ENCODE measurements around the gene SCN4A.
"Not testable (repeated sequence)": the region's sequence is repeated elsewhere in the genome, so short reads cannot be mapped to it uniquely, and the experiment has no call there.

The SCN4A gene
- 0.12 to 0.17 reads per million in 2 experiments for total RNA-seq

DNA sequence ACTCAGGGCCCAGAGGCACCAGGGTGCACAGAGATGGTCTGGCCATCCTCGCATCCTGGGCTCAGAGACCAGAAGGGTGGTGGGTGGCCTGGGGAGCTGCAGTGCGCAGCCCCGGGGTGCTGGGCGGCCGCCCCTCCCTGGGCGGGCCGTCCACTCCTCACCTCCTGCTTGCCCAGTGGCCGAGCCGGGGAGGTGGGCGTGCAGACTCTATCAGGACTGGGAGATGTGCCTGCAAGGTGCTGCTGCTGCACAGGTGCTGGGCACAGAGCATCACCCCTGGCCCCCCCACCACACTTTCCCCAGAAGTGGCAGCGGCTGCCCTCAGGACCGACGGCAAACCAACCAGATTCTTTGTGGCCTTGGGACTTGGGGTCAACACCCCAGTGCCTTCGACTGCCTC, at the start of gene SCN4A:
TSS of gene SCN4A (minus strand) at position 123 of the 400 bp plus-strand sequence. CDS start at position 46, 77 bp downstream.
- no peak for DNase-seq (ENCODE audit: low read depth)

DNA sequence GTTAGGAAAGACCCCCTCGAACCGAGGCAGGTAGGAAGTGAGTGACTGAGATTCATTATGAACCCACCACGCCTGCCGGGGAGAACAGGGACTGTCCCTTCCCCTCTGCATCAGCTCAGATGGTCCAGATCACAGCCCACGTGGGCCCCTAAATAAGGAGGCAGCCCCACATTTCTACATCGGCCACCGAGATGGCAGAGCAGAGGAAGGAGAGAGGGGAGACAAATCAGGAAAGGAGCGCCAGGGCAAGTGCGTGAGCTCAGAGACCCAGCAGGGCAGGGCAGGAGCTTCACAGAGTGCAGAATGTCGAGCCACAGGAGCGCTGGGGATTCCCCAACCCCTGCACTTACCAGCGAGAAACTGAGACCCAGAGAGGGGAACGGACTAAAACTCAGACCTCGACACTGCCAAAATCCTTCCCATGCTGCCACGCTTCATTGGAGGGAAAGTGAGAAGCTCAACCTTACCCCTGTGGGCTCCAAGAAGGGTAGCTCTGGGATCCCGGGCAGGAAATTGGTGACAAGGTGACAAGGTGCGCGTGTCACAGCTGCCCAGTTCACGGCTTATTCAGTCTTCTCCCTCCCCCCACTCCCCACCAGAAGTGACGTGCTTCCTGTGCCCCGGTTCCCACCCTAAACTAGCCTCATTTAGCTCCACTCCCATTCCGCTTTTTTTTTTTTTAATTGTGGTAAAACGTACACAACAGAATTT, 47.5 kb upstream of the SCN4A start, which contains the start of gene ICAM2:
TSS of gene ICAM2 (minus strand) at position 578 of the 711 bp plus-strand sequence. CDS start 13,942 bp downstream, outside the sequence.
- DNase-seq (ENCODE audit: low read depth), result peak; percentile 91

DNA sequence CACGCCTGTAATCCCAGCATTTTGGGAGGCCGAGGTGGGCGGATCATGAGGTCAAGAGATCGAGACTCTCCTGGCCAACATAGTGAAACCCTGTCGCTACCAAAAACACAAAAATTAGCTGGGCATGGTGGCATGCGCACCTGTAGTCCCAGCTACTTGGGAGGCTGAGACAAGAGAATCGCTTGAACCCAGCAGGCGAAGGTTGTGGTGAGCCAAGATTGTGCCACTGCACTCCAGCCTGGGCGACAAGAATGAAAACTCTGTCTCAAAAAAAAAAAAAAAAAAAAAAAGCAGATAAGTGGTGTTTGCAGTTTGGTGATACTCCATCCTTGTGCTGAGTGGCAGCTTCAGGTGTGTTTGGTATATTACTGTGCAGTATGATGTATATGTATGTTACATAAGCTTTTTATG, 46.8 kb upstream of the SCN4A start:
- not testable (repeated sequence) for DNase-seq (ENCODE audit: low read depth)

DNA sequence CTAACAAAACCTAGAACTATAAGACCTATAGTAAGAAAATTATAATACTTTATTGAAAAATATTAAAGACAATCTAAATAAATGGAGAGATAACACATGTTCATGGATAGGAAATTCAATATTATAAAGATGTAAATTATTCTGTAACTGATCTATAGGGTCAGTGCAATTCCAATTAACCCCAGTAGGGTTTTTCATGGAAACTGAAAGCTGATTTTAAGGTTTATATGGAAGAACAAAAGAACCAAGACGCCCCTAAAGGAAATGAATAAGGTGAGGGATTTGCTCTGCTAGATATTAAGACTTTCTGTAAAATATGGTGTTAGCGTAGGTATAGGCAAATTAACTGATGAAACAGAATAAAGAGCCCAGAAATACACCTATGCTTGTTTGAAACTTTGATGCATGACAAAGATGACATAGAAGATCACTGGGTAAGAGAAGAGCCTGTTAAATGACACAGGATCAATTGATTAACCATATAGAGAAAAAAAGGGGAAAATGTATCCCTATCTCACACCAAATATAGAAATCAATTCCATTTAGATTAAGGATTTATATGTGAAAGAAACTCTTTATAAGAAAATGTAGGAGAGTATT, 44.8 kb upstream of the SCN4A start:
- no peak for DNase-seq (ENCODE audit: low read depth)

DNA sequence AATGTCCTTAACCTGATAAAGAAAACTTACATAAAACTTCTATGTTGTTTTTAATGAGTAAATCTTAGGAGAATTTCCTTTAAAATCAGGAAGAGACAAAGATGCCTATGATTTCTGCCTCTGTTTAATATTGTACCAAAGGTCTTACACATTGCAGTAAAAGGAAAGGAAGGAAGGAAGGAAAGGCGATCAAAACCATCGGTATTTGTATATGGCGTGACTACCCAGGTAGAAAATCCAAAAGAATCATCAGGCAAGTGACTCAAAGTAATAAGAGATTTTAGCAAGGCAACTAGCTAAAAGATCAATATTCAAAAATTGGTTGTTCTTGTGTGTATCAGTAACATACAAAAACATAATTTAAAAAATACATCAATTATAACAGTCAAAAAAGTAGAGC, 44.3 kb upstream of the SCN4A start:
- no peak for DNase-seq (ENCODE audit: low read depth)

DNA sequence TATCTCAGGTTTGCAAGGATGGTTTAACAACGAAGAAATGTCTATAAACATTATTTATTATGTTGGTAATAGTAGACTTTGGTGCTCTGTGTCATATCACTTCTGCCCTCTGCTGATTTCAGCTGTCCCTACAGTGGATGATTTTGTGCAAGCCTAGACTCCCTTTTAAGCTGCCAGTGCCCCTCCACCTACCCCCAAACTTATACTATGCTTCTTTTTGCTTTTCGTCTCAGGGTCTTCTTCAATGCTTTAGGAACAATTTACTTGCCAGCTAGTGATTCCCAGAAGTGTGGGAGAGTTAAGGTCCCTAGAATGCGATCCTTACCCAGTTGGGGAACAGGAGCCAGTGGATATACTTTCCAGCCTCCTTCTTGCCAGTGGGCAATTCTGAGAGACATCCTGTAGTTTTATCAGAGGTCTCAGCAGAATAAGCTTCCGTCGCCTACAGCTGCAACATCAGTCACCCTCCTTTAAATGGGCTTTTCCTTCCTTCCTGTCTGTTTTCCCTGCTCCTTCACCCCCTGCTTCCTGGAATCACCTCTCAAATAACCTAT, 43.6 kb upstream of the SCN4A start:
- no peak for DNase-seq (ENCODE audit: low read depth)

DNA sequence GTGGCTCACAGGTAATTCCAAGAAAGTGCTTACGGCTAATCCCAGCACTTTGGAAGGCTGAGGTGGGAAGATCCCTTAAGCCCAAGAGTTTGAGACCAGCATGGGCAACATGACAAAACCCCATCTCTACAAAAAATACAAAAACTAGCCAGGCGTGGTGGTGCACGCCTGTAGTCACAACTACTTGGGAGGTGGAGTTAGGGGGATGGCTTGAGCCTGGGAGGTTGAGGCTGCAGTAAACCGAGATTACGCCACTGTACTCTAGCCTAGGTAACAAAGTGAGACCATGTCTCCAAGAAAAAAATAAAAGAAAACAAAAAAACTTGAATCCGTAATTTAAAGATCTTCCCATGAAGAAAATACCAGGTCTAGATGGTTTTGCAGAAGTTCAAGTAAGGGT, 42.7 kb upstream of the SCN4A start:
- DNase-seq (ENCODE audit: low read depth), result no peak

DNA sequence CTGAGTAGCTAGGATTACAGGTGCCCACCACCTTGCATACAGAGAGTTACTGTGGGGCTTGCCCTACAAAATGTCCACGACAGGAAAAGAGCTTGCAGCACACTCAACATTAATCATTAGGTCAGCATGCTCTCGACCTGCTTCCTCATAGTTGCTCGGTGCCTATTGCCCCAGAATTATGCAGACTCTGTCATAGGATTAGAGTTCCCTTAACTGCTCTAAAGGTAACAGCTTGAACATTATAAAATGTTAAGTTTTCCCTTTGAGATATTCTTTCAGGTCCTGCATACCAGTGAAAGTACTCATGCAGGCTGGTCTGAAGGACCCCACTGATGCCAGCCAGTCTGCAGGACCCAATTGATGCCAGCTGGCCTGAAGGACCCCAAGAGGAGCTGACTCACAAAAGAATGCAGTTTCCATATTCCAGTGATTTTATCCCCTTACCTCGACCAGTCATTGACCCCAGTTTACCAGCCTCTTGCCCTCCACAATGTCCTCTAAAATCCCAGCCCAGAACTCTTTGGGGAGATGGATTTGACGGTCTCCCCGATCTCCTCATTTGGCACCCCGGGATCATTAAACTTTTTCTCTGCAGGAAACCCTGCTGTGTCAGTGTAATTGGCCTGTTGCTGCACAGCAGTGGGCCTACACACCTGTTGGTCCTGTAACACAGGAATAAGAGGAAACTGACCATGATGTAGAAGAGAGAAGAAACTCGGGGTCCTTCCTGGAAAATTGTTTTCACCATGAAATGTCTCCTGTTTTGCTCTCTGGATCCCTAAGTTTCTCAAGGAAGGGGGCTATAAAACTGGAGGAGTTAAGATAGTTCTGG, 37.1 kb upstream of the SCN4A start:
- DNase-seq (ENCODE audit: low read depth), result no peak

DNA sequence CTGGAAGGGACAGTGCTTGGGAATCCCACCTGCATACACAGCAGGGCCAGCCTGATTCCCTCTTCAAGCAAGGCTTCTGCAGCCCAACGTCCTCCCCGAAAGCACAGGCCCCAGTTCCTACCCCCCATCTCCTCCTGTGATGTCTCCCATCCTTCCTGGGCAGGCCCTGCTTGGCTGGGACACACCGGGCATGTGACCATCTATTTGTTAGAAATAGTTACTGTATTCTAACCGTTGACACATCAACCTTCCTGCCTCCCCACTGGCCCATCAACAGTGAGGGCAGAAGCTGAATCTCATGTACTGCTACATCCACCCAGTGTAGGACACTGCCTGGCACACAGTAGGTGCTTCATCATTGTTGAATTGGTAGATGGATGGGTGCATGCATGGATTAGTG, 36.1 kb upstream of the SCN4A start:
- no peak for DNase-seq (ENCODE audit: low read depth)

DNA sequence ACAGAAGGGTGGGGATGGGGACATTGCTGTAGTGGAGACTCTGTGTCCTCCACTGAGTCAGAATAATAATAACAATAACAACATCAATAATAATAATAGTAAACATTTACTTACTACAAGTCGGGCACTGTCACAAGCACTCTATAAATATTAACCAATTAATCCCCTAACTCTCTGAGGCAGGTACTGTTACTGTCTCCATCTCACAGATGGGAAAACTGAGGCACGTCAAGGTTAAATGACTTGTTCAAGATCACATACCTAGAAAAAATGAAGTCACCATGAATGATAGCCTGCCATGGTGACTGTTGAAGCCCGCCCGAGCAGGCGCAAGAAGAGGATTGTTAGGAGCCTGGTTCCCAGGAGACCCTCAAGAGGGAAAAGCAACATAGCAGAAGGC, 35.6 kb upstream of the SCN4A start:
- DNase-seq (ENCODE audit: low read depth), result no peak

DNA sequence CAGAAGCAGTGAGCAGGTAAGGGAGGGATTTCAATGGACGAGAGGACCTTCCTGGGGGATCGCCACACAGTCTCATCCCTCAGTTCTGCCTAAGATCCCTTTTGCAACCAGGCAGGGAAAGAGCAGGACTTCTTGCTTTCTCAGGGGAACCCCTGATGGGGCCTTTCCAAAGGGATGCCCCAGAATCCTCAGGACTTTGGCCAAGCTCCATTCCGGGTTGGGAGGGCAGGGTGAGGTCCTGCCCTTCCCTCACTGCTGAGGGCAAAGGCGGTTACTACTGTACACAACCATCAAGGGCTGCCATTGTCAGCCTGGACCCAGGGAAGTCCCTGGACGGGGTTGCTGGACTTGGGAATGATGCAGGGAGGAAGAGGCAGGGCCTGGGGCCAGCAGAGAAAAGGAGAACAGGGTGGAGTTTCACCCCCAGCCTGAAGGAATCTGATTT, 35.1 kb upstream of the SCN4A start:
- DNase-seq (ENCODE audit: low read depth), result no peak

DNA sequence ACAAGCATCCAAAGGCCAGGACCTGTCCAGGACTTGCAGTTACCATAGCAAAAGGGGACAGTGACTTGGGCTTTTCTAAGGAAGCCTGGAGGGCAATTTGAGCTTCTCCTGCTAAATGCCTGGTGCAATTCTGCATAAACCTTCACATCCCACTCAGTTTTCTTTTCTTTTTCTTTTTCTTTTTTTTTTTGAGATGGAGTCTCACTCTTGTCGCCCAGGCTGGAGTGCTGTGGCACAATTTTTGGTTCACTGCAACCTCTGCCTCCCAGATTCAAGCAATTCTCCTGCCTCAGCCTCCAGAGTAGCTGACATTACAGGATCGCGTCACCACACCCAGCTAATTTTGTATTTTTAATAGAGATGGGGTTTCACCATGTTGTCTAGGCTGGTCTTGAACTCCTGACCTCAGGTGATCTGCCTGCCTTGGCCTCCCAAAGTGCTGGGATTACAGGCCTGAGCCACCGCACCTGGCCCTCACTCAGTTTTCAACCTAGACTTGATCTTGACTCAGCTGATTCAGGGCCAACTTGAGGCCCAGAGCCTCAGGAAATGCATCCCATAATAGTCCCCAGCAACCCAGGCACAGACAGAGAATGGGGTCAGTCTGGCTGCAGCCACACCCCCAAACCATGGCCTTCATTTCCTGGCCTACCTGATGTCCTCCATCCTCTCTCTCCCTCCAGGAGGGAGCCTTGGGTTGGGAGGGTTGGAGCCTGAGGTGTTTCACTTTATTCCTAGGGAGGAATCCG, 34.5 kb upstream of the SCN4A start:
- DNase-seq (ENCODE audit: low read depth), result not testable (repeated sequence)

DNA sequence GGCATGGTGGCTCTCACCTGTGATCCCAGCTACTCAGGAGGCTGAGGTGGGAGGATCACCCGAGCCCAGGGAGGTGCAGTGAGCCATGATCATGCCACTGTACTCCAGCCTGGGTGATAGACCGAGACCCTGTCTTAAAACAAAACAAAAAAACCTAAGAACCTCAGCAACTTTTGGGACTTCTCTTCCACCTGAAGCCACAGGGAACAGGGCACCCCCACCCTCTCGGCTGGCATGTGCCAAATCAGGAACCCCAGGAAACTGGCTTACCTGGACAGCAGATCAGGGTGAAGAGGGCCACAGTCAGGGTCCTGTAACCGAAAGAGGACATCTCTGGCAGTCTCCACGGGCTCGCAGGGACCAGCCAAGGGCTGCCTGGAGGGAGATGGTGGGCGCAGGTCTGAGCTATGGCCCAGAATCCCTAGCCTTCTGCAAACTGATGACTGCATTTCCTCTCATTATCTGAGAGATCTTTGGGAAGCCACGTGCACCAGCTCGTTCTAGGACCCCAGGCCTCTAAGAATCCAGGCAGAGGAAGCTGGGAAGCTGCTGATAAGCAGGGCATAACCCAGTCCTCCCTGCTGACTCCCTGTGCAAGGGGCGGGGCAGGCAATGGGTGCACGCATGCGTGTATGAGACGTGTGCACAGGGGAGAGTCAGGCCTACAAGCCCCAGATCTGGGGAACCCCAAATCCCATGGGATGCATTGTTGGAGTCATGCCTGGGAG, 33.8 kb upstream of the SCN4A start:
- DNase-seq (ENCODE audit: low read depth), result no peak

DNA sequence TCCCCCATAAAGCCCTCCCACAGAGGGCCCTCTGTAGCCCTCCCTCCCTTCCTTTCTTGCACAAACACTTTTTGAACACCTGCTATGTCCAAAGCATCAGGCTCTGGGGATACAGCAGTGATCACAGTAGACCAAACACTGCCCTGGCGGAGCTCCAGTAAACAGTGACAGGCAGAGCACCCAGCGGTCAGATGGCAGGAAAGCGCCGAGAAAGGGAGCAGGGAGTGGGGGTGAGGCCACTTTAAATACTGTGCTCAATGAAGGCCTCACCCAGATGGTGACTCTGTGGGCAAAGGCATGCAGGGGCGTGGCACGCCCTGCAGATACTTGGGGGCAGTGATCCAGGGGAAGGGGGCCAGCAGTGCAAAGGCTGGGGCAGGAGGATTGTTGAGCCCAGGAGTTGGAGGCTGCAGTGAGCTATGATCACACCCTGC, 33.0 kb upstream of the SCN4A start:
- DNase-seq (ENCODE audit: low read depth), result no peak

DNA sequence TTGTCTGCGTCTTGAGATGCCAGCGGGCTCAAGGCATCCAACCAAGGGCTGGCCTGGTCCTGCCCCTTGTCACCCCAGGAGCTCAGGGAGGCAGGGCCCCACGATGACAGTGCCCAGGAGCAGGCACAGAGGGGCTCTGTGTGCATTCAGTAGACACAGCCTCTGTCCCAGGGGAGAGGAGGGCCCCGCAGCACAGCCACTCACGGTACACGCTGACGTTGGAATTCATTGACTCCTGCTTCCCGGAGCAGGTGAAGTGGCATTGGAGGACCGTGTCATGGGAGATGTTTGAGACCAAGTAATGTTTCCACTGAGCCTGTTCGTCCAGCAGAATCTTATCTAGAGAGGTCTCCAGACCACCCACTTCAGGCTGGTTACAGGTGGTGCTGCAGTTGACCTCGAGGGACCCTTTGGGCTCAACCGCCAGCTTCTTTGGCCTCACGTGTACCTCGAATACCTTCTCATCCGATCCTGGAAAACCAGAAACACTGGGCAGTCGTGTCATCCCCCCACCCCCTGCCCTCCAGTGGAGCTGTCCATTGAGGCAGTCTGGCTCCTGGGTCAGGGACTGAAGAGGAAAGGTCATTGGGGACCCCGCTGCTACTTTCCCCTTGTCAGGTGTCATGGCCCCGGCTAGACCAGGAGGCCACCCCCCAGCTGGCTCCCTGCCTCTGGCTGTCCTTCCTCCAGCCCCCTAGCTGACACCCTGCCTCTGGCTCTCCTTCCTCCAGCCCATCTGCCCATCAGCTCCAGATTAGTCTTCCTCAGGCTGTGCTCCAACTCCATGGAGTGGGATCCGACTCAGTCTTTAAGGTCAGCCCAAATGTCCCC, 32.4 kb upstream of the SCN4A start:
- DNase-seq (ENCODE audit: low read depth), result no peak

DNA sequence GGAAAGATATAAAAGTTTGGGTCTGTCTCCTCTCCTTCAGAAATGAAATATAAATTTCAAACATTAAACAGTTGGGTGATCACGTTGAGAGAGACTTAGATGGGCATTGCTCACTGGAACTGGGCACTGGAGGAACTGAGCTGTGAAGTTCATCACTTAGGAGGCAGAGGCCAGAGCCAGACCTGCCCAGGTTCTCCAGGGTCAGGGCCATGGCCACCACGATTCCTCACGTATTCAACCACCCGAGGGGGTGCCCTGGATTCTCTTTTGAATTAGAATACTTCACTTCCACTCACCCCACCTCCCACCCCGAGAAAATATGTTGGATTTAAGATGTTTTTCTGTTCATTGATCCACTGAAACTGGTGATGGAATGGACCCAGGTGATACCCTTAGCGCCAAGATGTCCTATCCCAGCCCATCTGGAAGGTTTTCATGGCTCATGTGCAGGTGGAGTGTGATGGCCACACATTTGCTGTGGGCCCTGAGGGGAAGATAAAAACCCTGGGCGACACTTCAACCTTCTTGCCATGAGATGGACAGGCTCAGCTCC, 31.6 kb upstream of the SCN4A start:
- DNase-seq (ENCODE audit: low read depth), result no peak

DNA sequence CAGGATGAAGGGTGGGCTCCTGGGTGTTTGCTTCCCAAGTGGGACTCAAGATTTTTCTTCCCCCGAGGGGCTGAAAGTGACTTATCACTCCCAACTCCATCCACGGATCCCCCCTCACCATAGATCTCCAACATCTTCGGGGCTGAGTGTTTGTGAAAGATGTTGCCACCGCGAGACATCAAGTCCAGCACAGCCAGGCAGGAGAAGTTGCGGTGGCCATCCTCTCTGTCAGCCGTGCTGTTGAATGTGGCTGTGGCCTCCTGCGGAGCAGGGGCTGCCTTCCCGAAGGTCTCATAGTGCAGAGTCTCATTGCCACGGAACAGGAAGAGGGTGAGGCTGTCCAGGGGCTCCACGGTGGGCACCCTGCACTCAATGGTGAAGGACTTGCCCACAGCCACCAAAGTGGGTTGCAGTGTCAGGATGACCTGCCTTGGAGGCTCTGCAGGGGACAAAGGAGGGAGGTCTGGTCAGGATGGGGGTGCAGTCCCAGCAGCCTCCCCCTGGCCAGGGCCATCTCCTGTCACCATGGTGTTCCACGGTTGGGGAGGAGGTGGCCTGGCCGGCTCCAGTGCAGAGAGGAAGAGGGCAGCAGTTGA, 30.9 kb upstream of the SCN4A start:
- DNase-seq (ENCODE audit: low read depth), result no peak

DNA sequence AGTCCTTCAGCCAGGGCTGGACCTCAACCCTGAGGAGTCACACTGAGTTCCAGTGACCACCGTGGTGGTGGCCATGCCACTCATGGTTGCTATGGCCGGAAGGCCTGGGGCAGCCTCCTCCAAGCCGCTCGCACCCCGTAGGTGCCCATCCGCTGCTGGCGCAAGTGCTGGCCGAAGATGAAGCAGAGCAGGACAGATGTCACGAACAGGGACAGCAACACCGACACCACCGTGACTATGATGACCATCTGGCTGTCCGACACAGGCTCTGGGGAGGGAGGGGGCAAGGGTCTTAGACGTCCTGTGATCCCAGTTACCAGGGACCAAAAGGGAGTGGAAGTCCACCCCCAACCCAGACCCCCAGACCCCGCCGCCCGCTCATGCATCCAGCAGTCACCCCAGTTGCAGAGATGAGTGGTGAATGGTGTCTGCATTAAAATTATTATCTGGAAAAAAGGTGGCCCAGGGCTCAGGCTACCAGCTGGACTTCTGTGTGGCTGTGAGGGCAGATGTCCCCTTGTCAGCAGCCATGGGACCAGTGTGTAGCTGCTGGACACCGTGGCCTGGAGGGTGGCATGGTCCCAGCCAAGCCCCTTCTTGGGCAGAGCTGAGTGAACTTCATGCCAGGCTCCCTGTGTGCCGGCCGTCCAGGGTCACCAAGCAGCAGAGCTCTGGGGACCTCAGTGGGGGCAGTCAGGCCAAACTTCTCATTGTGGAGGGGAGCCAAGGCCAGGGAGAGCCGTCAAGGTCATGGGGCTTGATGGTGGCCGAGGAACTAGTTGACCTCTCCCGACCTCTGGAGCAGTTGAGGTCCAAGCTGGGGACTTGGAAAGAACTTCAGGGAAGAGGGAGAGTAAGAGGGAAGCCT, 30.2 kb upstream of the SCN4A start:
- DNase-seq (ENCODE audit: low read depth), result no peak

All from T follicular helper cell (primary cell).